HUES64 (cell line): ENCODE measurements around the gene ARHGAP10.

Experiments used
- H3K27ac ChIP-seq: 2 replicates; pipeline ENCODE4 v1.7.0; 2013; ENCODE audit warnings: low read depth, low read length, inconsistent platforms
- H3K27me3 ChIP-seq: 2 replicates; pipeline ENCODE4 v1.6.1; 2013; ENCODE audit warnings: mild to moderate bottlenecking, low read length; ENCODE audit not compliant: insufficient read depth
- H3K36me3 ChIP-seq: 2 replicates; pipeline ENCODE4 v1.6.1; 2013; ENCODE audit warnings: mild to moderate bottlenecking, low read length; ENCODE audit not compliant: insufficient read depth
- H3K4me1 ChIP-seq: 2 replicates; pipeline ENCODE4 v1.6.1; 2013; ENCODE audit warnings: mild to moderate bottlenecking, low read length, moderate library complexity; ENCODE audit not compliant: insufficient read depth
- H3K4me3 ChIP-seq: 2 replicates; pipeline ENCODE4 v1.5.1; 2013; ENCODE audit warnings: mild to moderate bottlenecking, low read length, moderate library complexity
- H3K9ac ChIP-seq: 2 replicates; pipeline ENCODE4 v1.6.1; 2013; ENCODE audit warnings: mild to moderate bottlenecking, low read depth, low read length
- H3K9me3 ChIP-seq: 2 replicates; pipeline ENCODE4 v1.6.1; 2013; ENCODE audit warnings: low read depth, low read length; ENCODE audit not compliant: insufficient read depth
- WGBS: fragments of 150-250, 120-280 bp; methylation state at CpG from one replicate; pipeline ENCODE4 v1.1.7; 2013; ENCODE audit warnings: missing lambda C conversion rate; 5-methylcytosine and 5-hydroxymethylcytosine counted together

Gene ARHGAP10

GRCh38 chr4:147955827-147956558 lies 224.1 kb downstream of the ARHGAP10 start:
- H3K4me1 ChIP-seq, result peaks cover 35% of the 10 kb centered on the region
- H3K27ac ChIP-seq, result peak overlapping the region; percentile 54
- H3K27me3 ChIP-seq, result no peaks in the 10 kb centered on the region
- H3K36me3 ChIP-seq, result peaks cover 4% of the 10 kb centered on the region; the same call in 1 of the 2 replicates
- no peaks in the 10 kb centered on the region for H3K9me3 ChIP-seq
- no peak overlapping the region for H3K4me3 ChIP-seq
- no peak overlapping the region for H3K9ac ChIP-seq
- 57% methylated on average over 4 of the region's 4 CpGs for WGBS

GRCh38 chr4:147957446-147957845 lies 225.6 kb downstream of the ARHGAP10 start:
- no peak overlapping the region for H3K27ac ChIP-seq
- H3K36me3 ChIP-seq, result no peaks in the 10 kb centered on the region
- WGBS, result 92% methylated on average over 2 of the region's 3 CpGs
- no peak overlapping the region for H3K9ac ChIP-seq
- no peaks in the 10 kb centered on the region for H3K27me3 ChIP-seq
- H3K4me1 ChIP-seq, result peaks cover 35% of the 10 kb centered on the region
- no peak overlapping the region for H3K4me3 ChIP-seq
- H3K9me3 ChIP-seq, result no peaks in the 10 kb centered on the region

- no peak overlapping the region for H3K4me3 ChIP-seq
- peaks cover 35% of the 10 kb centered on the region for H3K4me1 ChIP-seq
- no peak overlapping the region for H3K9ac ChIP-seq
- 85% methylated on average over 3 of the region's 3 CpGs for WGBS
- H3K9me3 ChIP-seq, result no peaks in the 10 kb centered on the region
- no peaks in the 10 kb centered on the region for H3K36me3 ChIP-seq
- no peak overlapping the region for H3K27ac ChIP-seq
- no peaks in the 10 kb centered on the region for H3K27me3 ChIP-seq
Measured at GRCh38 chr4:147958057-147958456, 226.2 kb downstream of the ARHGAP10 start.

- Histone ChIP-seq H3K9ac (no peak overlapping the region), H3K27me3 (no peaks in the 10 kb centered on the region), H3K4me3 (no peak overlapping the region), H3K36me3 (no peaks in the 10 kb centered on the region), H3K9me3 (no peaks in the 10 kb centered on the region), H3K4me1 (peaks cover 35% of the 10 kb centered on the region), H3K27ac (no peak overlapping the region)
- 90% methylated on average over 4 of the region's 4 CpGs for WGBS
Measured at GRCh38 chr4:147958489-147959065, 226.7 kb downstream of the ARHGAP10 start.

GRCh38 chr4:147960971-147961370 lies 229.1 kb downstream of the ARHGAP10 start:
- Histone ChIP-seq H3K27me3 (no peaks in the 10 kb centered on the region), H3K27ac (no peak overlapping the region)

GRCh38 chr4:147963839-147964238 lies 232.0 kb downstream of the ARHGAP10 start:
- H3K27ac ChIP-seq, result no peak overlapping the region
- H3K9me3 ChIP-seq, result no peaks in the 10 kb centered on the region
- 0 out of 2 replicates have a peak, but pooled peaks cover 4% of the 10 kb centered on the region for H3K4me1 ChIP-seq
- no peaks in the 10 kb centered on the region; the same call in 1 of the 2 replicates for H3K36me3 ChIP-seq
- no peak overlapping the region for H3K9ac ChIP-seq
- no peaks in the 10 kb centered on the region for H3K27me3 ChIP-seq
- 96% methylated on average over 10 of the region's 10 CpGs for WGBS
- H3K4me3 ChIP-seq, result no peak overlapping the region

More at GRCh38 chr4:147960971-147961370, 229.1 kb downstream of the ARHGAP10 start:
- Histone ChIP-seq H3K4me3 (no peak overlapping the region), H3K9me3 (no peaks in the 10 kb centered on the region), H3K9ac (no peak overlapping the region), H3K4me1 (peaks cover 27% of the 10 kb centered on the region), H3K36me3 (no peaks in the 10 kb centered on the region; the same call in 1 of the 2 replicates)
- 96% methylated on average over 5 of the region's 5 CpGs for WGBS

- Histone ChIP-seq H3K27ac (no peak overlapping the region), H3K9me3 (no peaks in the 10 kb centered on the region), H3K4me1 (peaks cover 6% of the 10 kb centered on the region; the same call in 1 of the 2 replicates), H3K36me3 (no peaks in the 10 kb centered on the region; the same call in 1 of the 2 replicates), H3K27me3 (no peaks in the 10 kb centered on the region), H3K4me3 (no peak overlapping the region), H3K9ac (no peak overlapping the region)
- 94% methylated on average over 14 of the region's 14 CpGs for WGBS
Measured at GRCh38 chr4:147964266-147964880, 232.5 kb downstream of the ARHGAP10 start.

- Histone ChIP-seq H3K27ac (no peak overlapping the region), H3K4me3 (no peak overlapping the region), H3K9me3 (no peaks in the 10 kb centered on the region), H3K4me1 (peaks cover 13% of the 10 kb centered on the region), H3K9ac (no peak overlapping the region), H3K27me3 (no peaks in the 10 kb centered on the region), H3K36me3 (no peaks in the 10 kb centered on the region; the same call in 1 of the 2 replicates)
- WGBS, result 87% methylated on average over 3 of the region's 3 CpGs
Measured at GRCh38 chr4:147965056-147965455, 233.2 kb downstream of the ARHGAP10 start.

- WGBS, result 98% methylated on average over 1 of the region's 1 CpG
- H3K9ac ChIP-seq, result no peak overlapping the region
- H3K4me1 ChIP-seq, result peaks cover 19% of the 10 kb centered on the region
- H3K27ac ChIP-seq, result no peak overlapping the region
- H3K27me3 ChIP-seq, result no peaks in the 10 kb centered on the region
- H3K4me3 ChIP-seq, result no peak overlapping the region
- H3K36me3 ChIP-seq, result no peaks in the 10 kb centered on the region; the same call in 1 of the 2 replicates
- H3K9me3 ChIP-seq, result no peaks in the 10 kb centered on the region
Measured at GRCh38 chr4:147965873-147966272, 234.0 kb downstream of the ARHGAP10 start.

GRCh38 chr4:147968641-147969040 lies 236.8 kb downstream of the ARHGAP10 start:
- Histone ChIP-seq H3K4me3 (no peak overlapping the region), H3K4me1 (peaks cover 19% of the 10 kb centered on the region), H3K27me3 (no peaks in the 10 kb centered on the region), H3K9me3 (no peaks in the 10 kb centered on the region), H3K9ac (no peak overlapping the region), H3K27ac (no peak overlapping the region), H3K36me3 (no peaks in the 10 kb centered on the region; the same call in 1 of the 2 replicates)
- WGBS, result 97% methylated on average over 5 of the region's 5 CpGs
